ENCODE measurements around the gene SAG.

Gene SAG

DNA sequence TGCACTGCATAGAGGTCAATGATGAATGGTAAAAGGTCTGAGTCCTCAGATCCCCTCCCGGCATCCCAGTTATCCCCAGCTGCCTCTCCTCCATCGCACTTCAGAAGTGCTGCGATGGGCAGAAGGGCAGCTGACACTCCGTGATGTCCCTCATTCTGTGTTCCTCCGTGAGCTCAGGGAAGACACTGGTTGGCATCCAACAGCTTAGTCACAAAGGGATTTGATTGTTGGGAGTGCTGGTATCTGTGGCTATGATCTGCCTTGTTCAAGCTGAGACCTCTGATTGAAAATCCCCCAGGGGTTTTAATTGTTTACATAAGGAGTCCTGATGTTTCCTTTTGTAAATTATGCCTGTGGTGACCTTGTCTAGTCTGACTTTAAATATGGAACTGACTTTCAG, 19.0 kb upstream of the SAG start:
- DNase-seq (ENCODE audit: low read depth) = no peak

DNA sequence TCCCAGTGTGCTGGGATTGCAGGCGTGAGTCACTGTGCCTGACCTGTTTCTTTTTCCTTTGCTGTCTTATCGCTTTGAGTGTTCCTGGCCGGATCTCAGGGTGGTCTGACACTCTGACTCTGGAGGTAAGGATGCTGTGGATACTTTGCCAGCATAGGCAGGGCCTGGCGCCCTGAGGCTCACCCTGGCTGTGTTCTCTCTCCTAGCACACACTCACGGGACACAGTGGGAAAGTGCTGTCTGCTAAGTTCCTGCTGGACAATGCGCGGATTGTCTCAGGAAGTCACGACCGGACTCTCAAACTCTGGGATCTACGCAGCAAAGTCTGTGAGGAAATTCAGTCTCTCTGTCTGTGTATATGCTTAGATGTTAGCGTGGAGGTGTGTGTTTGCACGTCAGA, 18.0 kb upstream of the SAG start:
- DNase-seq (ENCODE audit: low read depth) = no peak

DNA sequence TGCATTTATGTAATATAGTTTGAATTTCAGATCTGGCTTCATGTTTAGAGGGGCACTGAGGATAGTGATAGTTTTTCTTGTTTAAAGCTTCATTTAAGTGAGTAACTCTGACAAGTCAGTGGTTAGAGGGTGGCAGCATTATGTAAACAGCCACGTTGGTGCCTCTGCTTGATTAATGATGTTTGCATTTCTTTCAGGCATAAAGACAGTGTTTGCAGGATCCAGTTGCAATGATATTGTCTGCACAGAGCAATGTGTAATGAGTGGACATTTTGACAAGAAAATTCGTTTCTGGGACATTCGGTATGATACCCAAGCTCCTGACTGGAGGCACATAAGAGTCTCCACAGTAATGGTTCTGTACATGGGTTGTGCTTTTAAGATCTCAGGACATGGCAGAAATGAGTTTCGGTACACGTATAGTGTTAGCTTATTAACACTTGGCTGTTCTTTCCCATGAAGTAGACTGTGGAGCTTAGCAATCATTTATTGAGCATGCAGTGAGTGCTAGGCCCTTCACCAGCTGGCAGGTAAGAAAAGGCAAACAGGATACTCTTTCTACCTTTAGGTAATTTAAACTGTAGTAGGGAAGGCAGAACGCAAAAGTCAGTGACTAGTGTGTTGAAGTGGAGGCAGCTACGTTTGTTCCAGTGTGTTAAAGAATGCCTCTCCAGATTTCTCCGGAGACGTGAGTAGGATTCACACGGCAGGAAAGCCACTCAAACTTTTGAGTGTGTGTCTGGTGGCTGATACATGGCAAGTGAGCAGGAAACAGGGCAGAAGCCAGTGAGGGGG, 17.4 kb upstream of the SAG start:
- DNase-seq (ENCODE audit: low read depth) = no peak

DNA sequence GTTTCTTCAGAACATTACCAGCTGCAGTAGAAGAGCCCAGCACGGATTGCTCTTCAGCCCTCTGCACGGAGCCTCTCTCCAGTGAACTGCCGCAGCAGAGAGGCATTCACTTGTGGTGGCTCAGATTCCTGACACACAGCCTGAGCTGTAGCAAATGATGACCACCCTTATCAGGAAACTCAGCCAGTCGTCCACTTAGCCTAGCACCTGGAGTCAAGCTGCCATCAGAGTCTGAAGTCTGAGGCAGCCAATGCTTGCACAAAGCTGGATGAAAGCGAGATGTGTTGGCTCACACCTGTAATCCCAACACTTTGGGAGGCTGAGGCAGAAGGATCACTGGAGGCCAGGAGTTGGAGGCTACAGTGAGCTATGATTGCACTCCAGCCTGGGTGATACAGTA, 11.7 kb upstream of the SAG start:
- DNase-seq (ENCODE audit: low read depth) = no peak

DNA sequence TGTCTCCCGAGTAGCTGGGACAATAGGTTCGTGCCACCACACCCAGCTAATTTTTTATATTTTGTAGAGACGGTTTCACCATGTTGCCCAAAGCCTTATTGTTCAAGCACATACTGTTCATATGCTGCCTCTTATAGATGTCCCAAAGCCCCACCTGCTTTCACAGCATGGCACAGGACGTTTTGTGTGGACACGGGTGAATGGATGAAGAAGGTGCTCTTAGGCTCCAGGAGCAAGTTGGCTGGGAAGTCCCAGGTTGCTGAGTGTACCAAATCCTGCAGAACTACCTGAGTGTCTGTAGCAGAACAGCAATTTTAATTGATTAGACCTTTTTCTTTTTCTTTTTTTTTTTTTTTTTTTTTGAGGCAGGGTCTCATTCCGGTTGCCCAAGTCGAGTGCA, 10.5 kb upstream of the SAG start:
- no peak for DNase-seq (ENCODE audit: low read depth)

DNA sequence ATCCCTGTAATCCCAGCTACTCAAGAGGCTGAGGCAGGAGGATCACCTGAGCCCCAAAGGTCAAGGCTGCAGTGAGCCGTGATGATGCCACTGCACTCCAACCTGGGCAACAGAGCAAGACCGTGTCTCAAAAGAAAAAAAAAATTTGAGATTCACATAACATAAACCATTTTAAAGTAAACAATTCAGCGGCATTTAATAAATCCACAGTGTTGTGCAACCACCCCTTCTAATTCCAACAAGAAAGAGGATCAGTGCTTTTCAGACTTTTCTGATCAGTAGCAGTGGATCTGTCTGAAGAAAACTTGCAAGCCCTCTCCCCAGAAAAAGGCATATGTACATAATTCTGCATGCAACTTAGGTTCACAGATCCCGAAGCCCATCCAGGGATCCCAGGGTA, 7.2 kb upstream of the SAG start:
- no peak for DNase-seq (ENCODE audit: low read depth)

DNA sequence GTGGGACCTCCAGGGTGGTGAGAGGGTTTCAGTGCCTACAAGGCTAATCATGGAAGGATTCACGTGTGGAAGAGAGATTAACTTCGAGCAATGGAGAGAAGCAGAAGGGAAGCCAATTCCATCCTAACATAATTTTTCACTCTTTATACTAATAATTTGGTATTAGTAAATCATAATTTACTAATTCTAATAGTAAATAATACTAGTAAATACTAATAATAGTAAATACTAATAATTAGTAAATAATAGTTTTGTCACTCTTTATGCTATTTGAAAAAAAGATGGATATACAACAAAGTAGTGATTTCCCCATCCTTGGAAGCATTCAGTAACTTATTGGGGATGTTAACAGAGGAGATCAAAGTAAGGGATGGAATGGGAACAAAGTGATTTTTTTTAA, 6.4 kb upstream of the SAG start:
- DNase-seq (ENCODE audit: low read depth) = no peak

DNA sequence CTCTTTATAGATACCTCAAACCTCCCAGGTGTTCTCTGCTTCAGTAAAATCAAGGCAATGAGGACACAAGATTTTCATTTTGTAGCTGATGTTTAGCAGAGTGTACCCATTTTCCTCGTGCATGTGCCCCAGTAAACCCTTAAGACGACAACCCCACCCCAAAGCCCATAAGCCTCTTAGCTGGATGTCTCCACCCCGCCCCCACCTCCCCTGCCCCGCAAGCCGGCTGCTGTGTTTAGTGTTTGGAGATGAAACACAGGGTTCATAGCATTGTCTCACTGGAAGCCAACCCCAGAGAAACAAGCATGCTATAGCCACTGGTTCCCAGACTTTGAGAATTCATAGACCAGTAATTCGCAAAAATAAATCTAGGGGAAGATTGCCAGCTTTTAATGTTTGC, 5.8 kb upstream of the SAG start:
- DNase-seq (ENCODE audit: low read depth) = no peak

DNA sequence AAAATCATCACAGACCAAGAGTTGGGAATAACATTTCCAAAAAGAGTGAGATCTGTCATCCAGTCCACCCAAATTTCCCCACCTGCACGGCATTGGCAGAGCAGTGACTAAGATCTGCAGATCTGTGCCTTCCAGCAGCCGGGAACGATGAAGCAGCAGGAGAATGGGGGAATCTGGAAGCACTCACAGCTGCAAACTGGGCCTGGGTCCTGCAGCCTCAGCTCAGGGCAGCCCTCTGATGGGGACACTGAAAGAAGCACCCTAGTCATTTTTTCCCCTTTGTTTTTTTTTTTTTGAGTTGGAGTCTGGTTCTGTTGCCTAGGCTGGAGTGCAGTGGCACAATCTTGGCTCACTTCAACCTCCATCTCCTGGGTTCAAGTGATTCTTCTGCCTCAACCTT, 4.4 kb upstream of the SAG start:
- DNase-seq (ENCODE audit: low read depth) = no peak

DNA sequence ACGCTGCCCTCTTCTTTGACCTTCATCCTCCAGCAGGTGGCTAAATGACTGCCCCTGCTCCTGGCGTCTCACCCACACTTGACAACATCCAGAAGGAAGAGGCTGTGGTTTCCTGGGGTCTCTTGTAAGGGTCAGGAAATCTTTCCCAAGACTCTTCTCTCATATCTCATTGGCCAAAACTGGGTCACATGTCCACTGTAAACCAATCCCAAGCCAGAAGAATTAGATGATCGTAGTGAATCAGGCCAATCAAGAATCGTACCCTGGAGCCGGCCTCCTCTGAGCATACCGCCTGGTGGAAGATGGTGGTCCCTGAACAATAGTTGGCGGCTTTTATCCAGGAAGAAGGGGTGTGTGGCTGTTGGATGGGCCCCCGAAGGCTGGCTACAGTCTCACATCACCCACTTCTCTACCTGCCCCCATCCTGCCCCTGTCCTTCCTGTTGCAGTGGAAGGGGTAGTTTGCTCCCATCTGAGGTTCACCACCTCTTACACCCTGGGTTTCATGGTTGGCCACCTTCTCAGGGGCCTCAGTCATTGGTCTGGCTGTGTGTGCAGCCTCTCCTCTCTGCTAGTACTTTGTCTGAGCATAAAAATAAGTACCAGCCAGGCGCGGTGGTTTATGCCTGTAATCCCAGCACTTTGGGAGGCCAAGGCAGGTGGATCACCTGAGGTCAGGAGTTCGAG, 3.8 kb downstream of the SAG start:
- no peak for DNase-seq (ENCODE audit: low read depth)

DNA sequence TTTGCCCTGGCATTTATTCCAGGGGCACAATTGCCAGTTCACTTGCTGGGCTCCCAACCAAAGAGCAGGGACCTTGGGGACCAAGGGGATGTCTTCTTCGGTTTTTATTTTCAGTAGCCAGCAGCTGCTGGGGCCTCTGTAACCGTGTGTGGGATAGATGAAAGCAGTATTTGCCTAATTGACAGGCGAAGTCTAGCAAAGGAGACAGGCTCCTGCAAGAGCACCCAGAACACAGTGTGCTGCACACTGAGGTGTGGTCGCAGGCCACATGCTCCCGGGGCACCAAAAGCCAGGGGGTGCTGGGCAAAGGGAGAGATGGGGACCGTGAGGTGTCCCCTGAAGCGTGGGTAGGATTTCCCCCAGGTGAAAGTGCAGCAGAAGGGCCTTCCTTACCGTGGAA, 5.3 kb downstream of the SAG start:
- no peak for DNase-seq (ENCODE audit: low read depth)

DNA sequence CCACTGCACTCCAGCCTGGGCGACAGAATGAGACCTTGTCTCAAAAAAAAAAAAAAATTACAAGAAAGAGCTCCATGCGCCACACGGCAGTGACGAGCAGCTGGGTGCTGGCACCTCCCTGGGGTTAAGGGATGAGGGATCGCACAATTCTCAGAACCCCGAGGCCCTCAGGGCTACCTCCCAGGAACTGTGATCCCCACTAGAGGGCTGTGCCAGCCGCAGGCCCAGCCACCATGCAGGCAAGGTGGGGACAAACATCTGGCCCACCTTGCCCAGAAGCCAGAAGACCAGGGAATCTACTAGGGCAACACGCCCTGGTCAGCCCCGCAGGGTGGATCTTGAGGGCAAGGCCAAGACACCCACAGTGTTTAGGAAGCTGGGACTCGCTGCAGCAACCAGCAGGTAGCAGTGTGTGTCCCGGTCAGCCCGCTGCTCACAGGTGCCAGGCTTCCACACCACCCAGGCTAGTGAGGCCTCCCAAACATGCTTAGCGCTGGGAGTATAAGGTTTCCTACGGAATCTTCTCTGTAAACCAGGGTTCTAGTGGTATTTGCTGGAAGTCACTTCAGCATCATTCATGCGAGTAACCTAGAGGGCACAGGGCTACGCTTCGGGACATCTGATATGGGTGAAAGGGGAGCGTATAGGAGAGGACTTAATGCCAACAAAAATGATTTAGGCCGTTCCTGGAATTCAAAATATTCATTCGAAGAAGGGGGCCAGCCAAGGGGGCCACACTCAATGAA, 6.7 kb downstream of the SAG start:
- DNase-seq (ENCODE audit: low read depth) = no peak

DNA sequence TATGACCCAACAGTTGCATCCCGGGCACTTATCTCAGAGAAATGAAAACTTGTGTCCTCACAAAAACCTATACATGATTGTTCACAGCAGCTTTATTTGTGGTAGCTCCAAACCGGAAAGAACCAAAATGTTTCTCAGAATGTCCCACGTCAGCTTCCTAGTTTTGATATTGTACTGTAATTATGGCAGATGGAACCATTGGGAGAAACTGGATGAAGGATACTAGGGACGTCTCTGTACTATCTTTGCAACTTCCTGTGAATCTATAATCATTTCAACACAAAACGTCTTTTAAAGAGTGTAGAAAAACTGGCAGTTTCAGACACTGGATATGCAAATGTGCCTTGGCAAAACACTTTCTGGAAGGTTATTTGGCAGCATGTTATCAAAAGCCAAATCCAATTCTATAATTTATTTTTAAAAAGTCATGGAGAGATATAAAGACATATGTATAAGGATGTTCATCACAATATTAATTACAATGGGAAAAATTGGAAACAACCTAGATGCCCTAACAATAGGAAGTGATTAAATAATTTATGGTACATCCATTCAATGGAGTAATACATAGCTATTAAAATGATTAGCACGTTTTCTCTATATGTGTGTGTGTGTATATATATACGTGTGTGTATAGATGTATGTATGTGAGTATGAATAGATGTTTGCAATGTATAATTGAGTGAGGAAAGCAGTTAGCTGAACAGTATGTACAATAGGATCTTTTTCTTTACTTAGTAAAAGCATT, 9.8 kb downstream of the SAG start:
- DNase-seq (ENCODE audit: low read depth) = no peak

DNA sequence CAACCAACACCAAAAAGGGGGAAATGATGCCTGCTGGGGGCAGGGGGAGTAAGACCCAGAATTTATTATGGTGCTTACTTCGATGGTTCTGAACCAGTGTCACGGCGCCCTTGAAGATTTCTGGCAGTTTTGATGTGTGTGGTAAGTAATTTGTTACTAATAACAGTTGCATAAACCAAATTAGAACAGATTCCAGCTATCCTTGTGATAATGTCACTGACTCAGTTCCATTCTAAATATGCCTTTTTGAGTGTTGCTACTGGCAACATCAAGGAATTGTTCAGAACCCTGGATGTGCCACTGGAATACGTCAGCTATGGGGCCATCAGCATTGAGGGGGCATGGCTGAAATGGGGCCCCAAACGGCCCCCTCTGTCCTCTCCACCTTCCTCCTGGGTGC, 11.6 kb downstream of the SAG start:
- no peak for DNase-seq (ENCODE audit: low read depth)

DNA sequence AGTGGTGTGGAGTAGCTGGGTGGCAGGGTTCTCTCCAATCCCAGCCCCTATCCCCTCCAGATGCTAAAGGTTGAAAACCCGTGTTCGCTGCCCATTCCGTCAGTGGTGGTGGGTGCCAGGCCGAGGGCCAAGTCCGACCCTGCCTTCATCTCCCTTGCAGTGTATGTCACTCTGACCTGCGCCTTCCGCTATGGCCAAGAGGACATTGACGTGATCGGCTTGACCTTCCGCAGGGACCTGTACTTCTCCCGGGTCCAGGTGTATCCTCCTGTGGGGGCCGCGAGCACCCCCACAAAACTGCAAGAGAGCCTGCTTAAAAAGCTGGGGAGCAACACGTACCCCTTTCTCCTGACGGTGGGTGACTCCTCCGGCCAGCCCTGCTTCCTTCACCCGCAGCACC, 12.9 kb downstream of the SAG start:
- DNase-seq (ENCODE audit: low read depth) = no peak

DNA sequence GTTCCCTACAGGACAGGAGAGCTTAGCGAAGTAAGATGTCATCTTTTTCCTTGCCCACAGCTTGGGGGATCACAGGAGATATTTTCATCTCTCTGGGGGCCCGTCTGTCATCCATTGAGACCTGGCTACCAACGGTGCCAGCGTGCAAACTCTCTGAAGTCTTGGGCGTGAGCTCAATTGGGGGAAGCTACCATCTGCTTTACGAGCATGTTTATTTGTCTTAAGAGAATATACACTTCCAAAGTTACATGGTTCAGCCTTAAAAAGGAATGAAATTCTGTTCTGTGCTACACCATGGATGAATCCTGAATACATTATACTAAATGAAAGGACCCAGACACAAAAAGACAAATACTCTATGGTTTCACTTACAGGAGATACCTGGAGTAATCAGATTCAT, 13.6 kb downstream of the SAG start:
- no peak for DNase-seq (ENCODE audit: low read depth)

DNA sequence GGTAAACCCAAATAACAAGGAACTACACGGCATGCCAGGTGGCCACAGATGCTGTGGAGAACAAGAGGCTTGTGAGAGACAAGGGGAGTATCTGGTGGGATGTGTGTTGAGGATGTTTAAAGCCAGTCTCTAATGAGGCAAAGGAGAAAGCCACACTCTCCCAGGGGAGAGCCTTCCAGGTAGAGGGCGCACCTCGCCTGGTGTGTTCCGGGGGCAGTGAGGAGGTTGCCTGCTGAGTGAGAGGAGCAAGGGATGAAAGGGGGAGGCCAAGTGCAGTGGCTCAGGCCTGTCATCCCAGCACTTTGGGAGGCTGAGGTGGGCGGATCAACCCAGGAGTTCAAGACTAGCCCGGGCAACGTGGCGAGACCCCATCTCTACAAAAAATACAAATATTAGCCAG, 16.2 kb downstream of the SAG start:
- no peak for DNase-seq (ENCODE audit: low read depth)

DNA sequence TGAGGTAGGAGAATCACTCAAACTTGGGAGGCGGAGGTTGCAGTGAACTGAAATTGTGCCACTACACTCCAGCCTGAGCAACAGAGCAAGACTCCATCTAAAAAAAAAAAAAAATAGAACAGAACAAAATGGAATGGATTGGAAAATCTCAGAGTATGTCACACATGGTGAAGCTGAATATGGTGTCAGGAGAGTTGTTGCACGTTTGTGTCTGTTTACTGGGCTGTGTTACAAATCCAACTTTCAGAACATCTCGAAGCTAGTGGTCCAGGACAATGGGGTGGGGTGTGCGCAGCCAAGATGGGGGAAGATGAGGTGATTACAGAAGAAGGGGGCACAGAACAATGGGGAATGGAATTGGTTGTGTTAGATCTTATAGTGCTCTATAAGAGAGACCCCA, 17.6 kb downstream of the SAG start:
- DNase-seq (ENCODE audit: low read depth) = no peak

DNA sequence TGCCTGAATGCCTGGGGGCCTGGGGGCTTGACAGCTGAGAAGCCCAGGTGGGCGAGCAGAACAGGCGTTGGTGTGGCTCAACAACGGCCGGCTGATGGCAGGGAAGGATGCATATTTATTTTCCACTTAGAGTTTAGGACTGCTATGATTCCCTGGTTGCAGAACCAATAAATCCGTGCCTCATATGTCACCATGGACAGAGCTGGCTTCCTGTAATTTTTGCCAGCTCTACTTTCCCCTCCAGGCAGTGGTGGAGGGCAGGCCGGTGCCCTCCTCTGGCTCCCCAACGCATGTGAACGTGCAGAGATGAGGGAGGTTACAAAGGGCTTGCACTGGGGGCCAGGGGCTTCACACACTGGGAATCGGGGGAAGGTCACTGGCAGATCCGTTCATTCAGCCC, 18.2 kb downstream of the SAG start:
- no peak for DNase-seq (ENCODE audit: low read depth)

DNA sequence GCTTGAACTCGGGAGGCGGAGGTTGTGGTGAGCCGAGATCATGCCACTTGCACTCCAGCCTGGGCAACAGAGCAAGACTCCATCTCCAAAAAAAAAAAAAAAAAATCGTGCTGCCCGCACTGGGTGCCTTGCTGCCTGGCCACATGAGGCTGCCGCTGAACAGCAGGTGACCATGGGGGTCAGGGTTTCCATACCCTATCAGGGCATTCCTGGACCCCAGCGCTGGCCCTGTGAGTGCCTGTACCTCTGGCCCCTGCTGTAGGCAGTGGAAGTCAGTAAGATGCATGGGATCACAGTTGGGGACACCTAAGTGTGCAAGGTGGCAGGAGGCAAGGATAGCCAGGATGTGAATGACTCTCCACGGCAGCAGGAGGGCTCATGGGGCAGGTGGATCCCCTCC, 18.9 kb downstream of the SAG start:
- DNase-seq (ENCODE audit: low read depth) = no peak

DNA sequence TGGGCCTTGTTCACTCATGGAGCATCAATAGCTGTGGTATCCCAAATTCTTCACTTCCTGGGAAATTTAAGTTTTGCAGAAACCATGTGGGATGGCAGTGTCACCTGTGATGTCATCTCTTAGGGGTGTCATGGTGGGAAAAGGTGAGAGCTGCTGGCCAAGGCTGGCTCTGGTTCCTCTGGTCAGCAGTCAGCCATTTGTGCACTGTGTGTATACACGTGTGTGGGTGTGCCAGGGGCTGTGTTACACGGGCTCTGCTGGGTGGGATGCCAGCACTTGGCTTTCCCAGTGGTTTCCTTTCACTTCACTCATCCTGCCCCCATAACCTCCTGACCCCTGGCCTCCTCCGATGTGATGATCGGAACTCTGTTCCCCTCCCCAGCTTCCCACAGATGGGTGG, 21.3 kb downstream of the SAG start:
- no peak for DNase-seq (ENCODE audit: low read depth)

DNA sequence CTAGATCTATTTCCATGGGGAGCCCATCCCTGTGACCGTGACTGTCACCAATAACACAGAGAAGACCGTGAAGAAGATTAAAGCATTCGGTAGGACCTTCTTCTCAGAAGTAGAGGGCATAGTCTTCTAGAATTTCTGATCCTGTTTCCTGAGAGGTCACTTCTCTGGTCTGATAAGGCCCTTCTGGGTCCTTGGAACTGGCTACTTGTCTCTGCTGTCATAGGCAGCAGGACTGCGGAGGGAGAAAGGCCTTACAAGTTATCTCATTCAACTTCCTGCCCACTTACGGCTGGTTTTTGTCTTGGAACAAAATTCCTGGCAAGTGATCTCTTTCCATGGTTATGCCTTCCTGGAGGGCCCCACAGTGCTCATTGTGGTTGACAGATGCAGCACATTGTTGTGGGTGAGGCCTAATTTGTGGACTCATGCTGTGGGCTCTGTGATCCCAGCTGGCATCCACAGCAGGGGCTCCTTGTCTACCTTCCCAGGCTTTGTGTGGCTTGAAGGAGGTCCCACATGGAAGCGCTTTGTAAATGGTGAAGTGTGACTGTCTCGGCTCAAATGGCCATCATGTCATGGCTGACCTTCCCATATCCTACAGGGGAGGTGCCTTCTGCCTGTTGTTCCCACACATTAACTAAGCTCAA, 22.0 kb downstream of the SAG start:
- DNase-seq (ENCODE audit: low read depth) = peak; percentile 80

Measured in CMK (cell line).